Hematopoietic multipotent progenitor cell treated with erythropoietin and hydrocortisone succinate and interleukin-3 and kit ligand, for 15 days (in vitro differentiated cells): ENCODE results near the gene CACNA2D3.

Experiments used
- DNase-seq: peaks from one replicate; pipeline ENCODE4 v3.0.0-alpha.2; 2015; ENCODE audit warnings: low spot score

The CACNA2D3 gene

DNA sequence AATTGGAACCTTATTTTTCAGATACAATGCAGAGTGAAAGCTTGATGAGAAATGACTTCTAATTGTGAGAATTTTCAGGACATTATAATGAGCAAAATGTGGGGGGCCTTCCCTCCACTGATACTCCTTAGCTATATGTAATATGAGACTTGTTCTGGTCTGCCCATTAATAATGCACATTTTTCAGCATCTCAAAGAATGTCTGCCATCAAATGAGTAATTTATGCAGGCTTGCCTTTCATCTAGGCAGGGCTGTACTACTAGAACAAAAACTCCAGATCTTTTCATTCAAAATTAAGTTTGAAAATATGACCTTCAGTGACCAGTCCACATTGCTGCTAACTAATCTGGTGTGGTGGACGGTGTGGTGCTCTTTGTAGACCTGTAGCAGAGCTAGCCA, 678.1 kb downstream of the CACNA2D3 start:
- DNase-seq, result no peak

DNA sequence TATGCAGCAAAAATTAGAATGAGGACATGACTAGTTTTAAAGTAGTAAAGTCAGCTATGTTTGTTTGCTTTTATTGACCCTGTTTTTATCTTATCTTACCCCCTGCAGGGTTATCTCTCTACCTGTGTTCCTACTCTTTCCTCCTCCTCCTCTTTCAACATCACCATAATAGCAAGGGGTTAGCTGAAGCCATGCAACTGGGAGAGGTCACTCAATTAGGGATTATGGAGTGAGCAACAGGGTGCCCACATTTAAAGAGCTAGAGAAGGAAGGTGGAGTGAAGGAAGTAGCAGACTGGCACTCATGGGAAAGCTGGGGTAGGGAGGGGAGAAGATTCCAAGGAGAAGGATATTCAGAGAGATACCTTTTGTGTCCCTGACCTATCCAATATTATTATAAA, 679.6 kb downstream of the CACNA2D3 start:
- no peak for DNase-seq

GRCh38 chr3:54810401-54810800, 688.0 kb downstream of the CACNA2D3 start:
- DNase-seq, result no peak

DNA sequence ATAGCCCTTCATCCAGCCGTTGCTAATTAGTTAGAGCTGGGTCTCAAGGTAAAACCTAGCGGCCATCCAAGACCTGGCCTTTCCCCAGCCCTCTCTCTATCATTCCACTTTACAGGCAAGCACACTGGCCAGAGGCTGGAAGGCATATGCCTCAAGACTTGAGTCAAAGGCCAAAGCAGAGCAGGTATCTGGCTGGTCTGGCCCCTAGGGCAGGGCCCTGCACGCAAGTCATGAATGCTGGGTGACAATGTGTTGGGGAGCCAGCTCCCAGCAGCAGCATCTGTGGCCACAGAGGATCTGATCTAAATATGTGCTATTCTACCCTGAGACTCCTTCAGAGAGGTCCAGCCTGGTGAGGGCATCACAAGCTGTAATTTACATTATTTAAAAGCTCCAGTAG, 691.9 kb downstream of the CACNA2D3 start:
- DNase-seq, result no peak

DNA sequence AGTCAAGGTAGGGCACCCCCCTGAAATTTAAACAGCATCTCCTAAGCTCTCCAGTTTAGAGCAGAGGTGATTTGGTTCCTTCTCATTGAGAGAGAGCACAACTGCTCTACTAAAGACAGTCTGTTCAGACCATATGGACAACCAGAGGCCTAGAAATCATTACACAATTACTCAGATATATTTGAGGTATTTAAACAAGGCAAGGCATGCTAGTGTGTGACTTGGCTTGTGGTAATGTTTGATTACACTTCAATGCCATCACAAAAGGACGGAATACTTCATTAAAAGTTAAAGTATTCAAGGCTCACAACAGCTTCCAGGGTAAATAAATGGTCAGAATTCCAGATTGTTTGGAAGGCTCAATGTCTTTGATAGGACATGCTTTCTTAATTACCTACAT, 695.3 kb downstream of the CACNA2D3 start:
- no peak for DNase-seq

DNA sequence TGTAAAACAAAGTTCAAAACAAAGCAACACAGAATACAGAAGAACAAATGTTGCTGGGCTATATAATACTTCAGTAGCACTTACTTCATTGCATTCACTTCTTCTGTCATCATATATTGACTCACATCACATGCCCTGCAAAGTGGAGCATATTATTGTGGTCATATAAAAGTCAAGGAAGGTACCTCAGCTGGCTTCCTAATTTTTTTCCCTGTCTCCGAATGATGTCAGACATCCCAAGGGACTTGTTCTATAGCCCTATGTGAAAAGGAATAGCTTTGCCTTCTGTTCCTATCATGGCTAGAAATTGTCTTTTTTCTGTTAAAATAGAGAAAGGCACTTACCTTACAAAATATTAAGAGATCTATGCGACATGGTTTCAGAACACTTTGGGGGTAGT, 696.1 kb downstream of the CACNA2D3 start:
- DNase-seq, result no peak

GRCh38 chr3:54818942-54819341, 696.6 kb downstream of the CACNA2D3 start:
- DNase-seq, result no peak

DNA sequence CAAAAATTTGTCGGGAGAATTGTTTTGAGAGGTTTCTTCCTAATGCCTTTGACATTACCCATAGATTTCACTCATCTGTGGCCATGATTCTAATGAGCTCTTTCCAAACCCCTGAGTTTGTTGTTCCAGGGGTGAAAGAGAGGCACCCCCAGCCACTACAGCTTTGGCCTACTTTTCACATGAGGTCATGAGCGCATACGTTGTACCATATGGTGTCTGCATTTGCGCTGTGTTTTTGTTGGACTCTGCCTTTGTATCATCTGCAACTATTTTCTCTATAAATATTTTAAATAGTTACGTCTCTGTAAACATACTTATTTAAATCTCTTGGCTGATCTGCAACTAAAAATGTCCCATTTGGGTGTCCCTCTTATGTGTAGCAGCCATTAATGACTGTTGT, 697.6 kb downstream of the CACNA2D3 start:
- no peak for DNase-seq

GRCh38 chr3:54822206-54822605, 699.9 kb downstream of the CACNA2D3 start:
- no peak for DNase-seq

DNA sequence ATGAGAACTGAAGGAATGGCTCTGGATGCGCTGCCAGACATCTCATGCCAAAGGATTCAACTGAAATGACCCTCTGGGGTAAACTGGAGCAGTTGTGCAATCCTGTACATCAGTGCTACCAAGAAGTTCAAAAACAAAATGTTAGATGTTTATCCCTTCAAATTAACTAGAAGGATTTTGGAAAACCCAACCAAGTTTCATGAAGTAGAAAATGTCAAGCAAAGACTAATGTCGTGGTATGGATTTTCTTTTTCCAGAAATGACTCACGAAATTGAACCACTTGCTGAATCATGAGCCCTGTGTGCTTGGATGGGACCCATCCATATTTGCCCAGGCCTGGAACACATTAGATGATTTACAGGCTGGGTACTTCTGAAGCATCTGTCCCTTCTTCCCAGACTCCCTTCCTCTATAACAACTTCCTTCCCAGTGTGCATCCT, 703.9 kb downstream of the CACNA2D3 start:
- DNase-seq, result no peak

DNA sequence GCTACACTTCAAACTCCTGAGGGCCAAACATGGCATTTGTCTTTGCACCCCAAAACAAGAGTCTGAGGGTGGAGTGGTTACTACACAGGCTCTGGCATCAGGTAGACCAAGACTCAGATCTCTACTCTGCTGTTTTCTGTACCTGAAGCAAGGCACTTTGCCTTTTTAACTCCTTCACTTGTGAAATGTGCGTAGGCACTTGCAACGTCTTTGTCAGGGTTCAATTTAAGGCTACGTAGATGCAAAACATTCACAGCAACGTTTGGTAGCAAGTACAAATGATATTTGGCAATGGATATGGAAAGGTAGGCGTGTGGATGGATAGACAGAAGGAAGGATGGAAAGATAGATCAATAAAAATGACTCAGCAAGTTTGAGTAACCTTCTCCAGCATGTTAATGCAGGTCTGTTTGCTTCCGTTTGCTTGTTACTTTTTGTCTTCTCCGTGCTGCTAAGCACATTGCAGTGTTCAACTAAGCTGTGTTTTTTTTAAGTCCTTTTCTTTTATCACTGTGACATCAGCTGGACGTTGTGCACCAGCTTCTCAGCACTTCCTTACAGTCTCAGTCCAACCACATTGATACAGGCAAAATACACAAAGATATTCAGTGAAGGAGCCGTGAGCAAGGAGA, 704.8 kb downstream of the CACNA2D3 start:
- DNase-seq, result no peak

DNA sequence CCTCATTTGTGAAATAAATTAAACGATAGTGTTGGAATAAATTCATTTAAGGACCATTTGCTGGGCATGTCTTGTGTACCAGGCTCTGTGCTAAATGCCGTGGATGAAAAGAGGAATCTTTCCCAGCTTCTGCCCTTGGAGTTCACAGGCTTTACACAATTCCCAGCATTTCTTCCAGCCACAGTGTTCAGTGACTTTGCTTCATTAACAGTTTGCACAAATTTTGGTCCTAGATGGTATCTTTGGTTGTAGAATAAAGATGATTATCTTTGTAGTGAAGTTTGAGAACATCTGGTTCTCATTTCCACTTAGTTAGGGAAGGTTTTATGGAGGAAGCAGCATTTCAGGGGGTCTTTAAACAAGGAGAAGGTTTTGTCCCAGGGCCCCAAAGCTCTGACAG, 705.4 kb downstream of the CACNA2D3 start:
- DNase-seq, result no peak

- peak; percentile 34 for DNase-seq
These were observed 708.3 kb downstream of the CACNA2D3 start for GRCh38 chr3:54830658-54831057.

- DNase-seq, result no peak
These were observed 708.8 kb downstream of the CACNA2D3 start for GRCh38 chr3:54831112-54831511.

GRCh38 chr3:54832876-54833275, 710.5 kb downstream of the CACNA2D3 start:
- no peak for DNase-seq

DNA sequence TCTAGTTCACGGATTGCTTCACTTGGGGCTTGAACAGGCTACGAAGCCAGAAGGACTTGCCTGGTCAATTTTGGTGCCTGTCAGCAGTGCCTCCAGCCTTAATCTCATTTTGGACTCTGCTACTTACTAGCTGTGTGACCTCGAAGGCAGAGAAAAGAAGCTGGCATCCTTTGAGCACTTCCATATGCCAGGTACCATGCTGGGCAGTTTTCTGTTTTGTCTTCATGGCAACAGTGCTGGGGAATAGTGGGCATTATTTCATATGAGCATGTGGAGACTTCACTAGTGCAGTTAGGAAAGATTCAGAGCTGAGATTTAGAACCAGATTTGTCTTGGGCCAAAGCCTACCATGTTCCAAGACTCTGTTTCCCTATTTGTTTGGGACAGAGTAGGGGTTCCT, 713.3 kb downstream of the CACNA2D3 start:
- DNase-seq, result no peak

GRCh38 chr3:54836871-54837270, 714.5 kb downstream of the CACNA2D3 start:
- DNase-seq, result no peak

DNA sequence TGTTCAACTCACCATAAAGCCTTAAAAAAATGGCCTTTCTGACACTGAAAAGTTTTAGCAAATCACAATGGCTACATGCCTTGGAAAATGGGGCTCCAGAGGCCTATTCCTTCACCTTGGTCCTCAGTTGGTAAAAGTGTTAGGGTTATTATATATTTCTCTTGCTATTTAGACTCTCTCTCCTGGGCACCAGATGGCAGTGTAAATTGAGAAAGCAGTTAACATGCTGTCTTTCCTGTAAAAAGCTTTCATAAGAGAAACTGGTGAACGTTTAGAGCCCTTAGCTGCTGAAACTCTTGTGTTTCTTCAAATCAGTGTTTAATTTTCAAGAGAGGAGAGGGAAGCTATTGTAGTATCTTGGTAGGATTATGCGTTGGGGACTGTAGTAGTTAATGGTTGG, 715.6 kb downstream of the CACNA2D3 start:
- DNase-seq, result no peak

GRCh38 chr3:54841471-54841870, 719.1 kb downstream of the CACNA2D3 start:
- no peak for DNase-seq

- no peak for DNase-seq
These were observed 721.0 kb downstream of the CACNA2D3 start for GRCh38 chr3:54843352-54843751.

GRCh38 chr3:54844211-54844610, 721.9 kb downstream of the CACNA2D3 start:
- DNase-seq, result no peak

GRCh38 chr3:54845011-54845410, 722.7 kb downstream of the CACNA2D3 start:
- DNase-seq, result no peak

GRCh38 chr3:54845551-54845950, 723.2 kb downstream of the CACNA2D3 start:
- no peak for DNase-seq

- no peak for DNase-seq
These were observed 723.8 kb downstream of the CACNA2D3 start for GRCh38 chr3:54846119-54846518.

GRCh38 chr3:54847361-54847760, 725.0 kb downstream of the CACNA2D3 start:
- no peak for DNase-seq
